GM12878 (cell line): Measurements from ENCODE around the gene HUNK. TPM values are rescaled to one million over a fixed set of nuclear protein-coding genes. Genes with fewer than 3 reads are reported as not detected.

Experiments
- ATAC-seq: fragments of 200-7000 bp; cut with Tn5 transposase; 3 replicates; pipeline ENCODE4 v1.9.1; 2020; ENCODE audit warnings: mild to moderate bottlenecking, moderate library complexity
- BruUV-seq: library from RNA; stranded (reverse); fragments of 400-500 nt; replicated peaks from 2 replicates; lab custom pipeline; 2021; lab: Mats Ljungman, UMichigan
- CTCF ChIA-PET: fragments of 300-600 bp; sonication (Branson Sonifier 250); formaldehyde crosslinking; extraction: SDS; loops from one replicate; lab custom pipeline; 2021; ENCODE audit warnings: inconsistent platforms; lab: Yijun Ruan, JAX
- POLR2A ChIA-PET: fragments of 350-600 bp; formaldehyde crosslinking; extraction: SDS; loops from one replicate; lab custom pipeline; 2021; ENCODE audit warnings: inconsistent platforms; lab: Charles Lee
- RAD21 ChIA-PET: fragments of 300-600 bp; sonication (Branson Sonifier 250); formaldehyde crosslinking; loops from one replicate; lab custom pipeline; 2023; ENCODE audit warnings: antibody characterized with exemption; ENCODE audit not compliant: unreplicated experiment; lab: Charles Lee
- SMC1A ChIA-PET: fragments of 300-600 bp; sonication (Branson Sonifier 250); formaldehyde crosslinking; loops from one replicate; lab custom pipeline; 2023; ENCODE audit not compliant: unreplicated experiment, uncharacterized antibody; lab: Charles Lee
- DNase-seq: peaks from one replicate; pipeline ENCODE4 v3.0.0-alpha.2; 2011; ENCODE audit warnings: low read depth, low spot score
- FAIRE-seq: peaks from 3 replicates; lab custom pipeline; 2011; peaks lifted over from hg19 to GRCh38; lab: Jason Lieb, UNC
- H2AFZ ChIP-seq: 2 replicates; pipeline ENCODE4 v1.6.0; 2011; ENCODE audit warnings: low read depth, low read length, control low read depth; ENCODE audit not compliant: control insufficient read depth
- H3K27ac ChIP-seq: 2 replicates; pipeline ENCODE4 v1.5.1; 2011; ENCODE audit warnings: control low read depth; ENCODE audit not compliant: control insufficient read depth, insufficient read depth
- H3K27me3 ChIP-seq, 2 experiments: replicated peaks in 1 of 2; 2 replicates each; pipeline versions ENCODE4 v1.6.0 to v1.6.1; 2011; ENCODE audit warnings: low read length in 1 of 2; ENCODE audit not compliant: control insufficient read depth in 2 of 2, insufficient read depth in 2 of 2
- H3K36me3 ChIP-seq, 2 experiments: 2 replicates each; pipeline ENCODE4 v1.5.1; 2011; ENCODE audit warnings: low read length in 1 of 2; ENCODE audit not compliant: control insufficient read depth in 2 of 2, insufficient read depth in 2 of 2
- H3K4me1 ChIP-seq: 2 replicates; pipeline ENCODE4 v1.6.1; 2011; ENCODE audit warnings: mild to moderate bottlenecking, low read length, moderate library complexity, mixed read lengths; ENCODE audit not compliant: control insufficient read depth, insufficient read depth
- H3K4me2 ChIP-seq: 2 replicates; pipeline ENCODE4 v1.6.0; 2011; ENCODE audit warnings: control low read depth; ENCODE audit not compliant: control insufficient read depth, insufficient read depth
- H3K4me3 ChIP-seq: fragments of 200-600 bp; sonication (generic); 2 replicates; pipeline ENCODE4 v1.5.1; 2016
- H3K79me2 ChIP-seq: 2 replicates; pipeline ENCODE4 v1.6.0; 2011; ENCODE audit warnings: low read length; ENCODE audit not compliant: control insufficient read depth, insufficient read depth
- H3K9ac ChIP-seq: 2 replicates; pipeline ENCODE4 v1.8.0; 2011; ENCODE audit warnings: low read length, control low read depth, mixed read lengths; ENCODE audit not compliant: control insufficient read depth, insufficient read depth
- H3K9me3 ChIP-seq: replicated peaks from 3 replicates; pipeline ENCODE4 v1.5.1; 2011; ENCODE audit warnings: mild to moderate bottlenecking, low read length; ENCODE audit not compliant: control insufficient read depth, insufficient read depth
- H4K20me1 ChIP-seq: 2 replicates; pipeline ENCODE4 v1.6.0; 2011; ENCODE audit not compliant: control insufficient read depth, insufficient read depth
- BCL11A ChIP-seq: IDR thresholded peaks from 2 replicates; pipeline ENCODE4 v1.6.1; 2011; ENCODE audit warnings: low read depth, low read length
- CBFB ChIP-seq: IDR thresholded peaks from 2 replicates; pipeline ENCODE4 v1.6.1; 2016; ENCODE audit warnings: antibody characterized with exemption, low read depth
- CHD2 ChIP-seq: IDR thresholded peaks from 2 replicates; pipeline ENCODE4 v1.6.1; 2011; ENCODE audit warnings: low read depth, low read length, improper control_type of control experiment, borderline replicate concordance
- CHD4 ChIP-seq: fragments of 200-600 bp; sonication (generic); IDR thresholded peaks from 2 replicates; pipeline ENCODE4 v1.6.1; 2016; ENCODE audit warnings: mild to moderate bottlenecking
- GABPA ChIP-seq: IDR thresholded peaks from 2 replicates; pipeline ENCODE4 v1.6.1; 2014; ENCODE audit warnings: antibody characterized with exemption, low read depth, mild to moderate bottlenecking, inconsistent platforms
- HSF1 ChIP-seq: fragments of 150-350 bp; IDR thresholded peaks from 2 replicates; pipeline ENCODE4 v1.6.1; 2014; ENCODE audit warnings: mild to moderate bottlenecking, low read depth, low read length
- KAT2A ChIP-seq: conservative IDR thresholded peaks from 2 replicates; pipeline ENCODE4 v1.6.1; 2011; ENCODE audit warnings: low read depth, low read length; ENCODE audit not compliant: control insufficient read depth
- NBN ChIP-seq: fragments of 450-650 bp; IDR thresholded peaks from 2 replicates; pipeline ENCODE4 v1.6.1; 2016
- SMARCA5 ChIP-seq: fragments of 450-650 bp; IDR thresholded peaks from 2 replicates; pipeline ENCODE4 v1.6.1; 2017; ENCODE audit warnings: mild to moderate bottlenecking
- SPI1 ChIP-seq: IDR thresholded peaks from 2 replicates; pipeline ENCODE4 v1.6.1; 2011; ENCODE audit warnings: low read depth, mild to moderate bottlenecking, low read length, moderate library complexity, borderline replicate concordance; ENCODE audit not compliant: insufficient read depth
- ZBTB4 ChIP-seq: fragments of 450-650 bp; formaldehyde crosslinking; IDR thresholded peaks from 2 replicates; pipeline ENCODE4 v1.4.0; 2022; ENCODE audit warnings: mild to moderate bottlenecking, moderate library complexity
- WGBS: methylation state at CpG from one replicate; pipeline ENCODE4 v1.1.6; 2016; ENCODE audit warnings: low lambda C conversion rate; ENCODE audit not compliant: insufficient replicate concordance, insufficient coverage; ENCODE audit errors: missing lambda C conversion rate; 5-methylcytosine and 5-hydroxymethylcytosine counted together
- in situ Hi-C: fragments of 300-500 bp; cut with MboI; formaldehyde crosslinking; loops from 9 replicates; pipeline ENCODE4 v1.14.3; 2018; ENCODE audit warnings: mixed read lengths
- intact Hi-C: fragments of 100-400 bp; cut with micrococcal nuclease; formaldehyde crosslinking; loops from one replicate; pipeline ENCODE4 v1.14.2; 2022; ENCODE audit not compliant: unreplicated experiment
- polyA plus RNA-seq, 11 experiments: library from polyadenylated mRNA; depleted of rRNA in 4 of 11; unstranded in 6 of 11; stranded (reverse) in 5 of 11; fragments of >200 nt; fragmentation: Nextera tagmentation in 4 of 11; fragmentation: Illumina TruSeq in 1 of 11; extraction: Ambion mirVana in 4 of 11; extraction: Trizol in 1 of 11; gene quantifications; 1 replicate in 1 of 11; 2 replicates in 10 of 11; pipeline versions ENCODE4 v1.2.1 to v1.2.3, GENCODE V29; 2011 to 2016; ENCODE audit warnings: inconsistent platforms in 2 of 11, missing spikeins in 2 of 11, low read depth in 1 of 11
- total RNA-seq, 4 experiments: library from RNA; depleted of rRNA in 3 of 4; stranded (reverse); fragments of >200 nt in 3 of 4; fragmentation: Illumina TruSeq in 1 of 4; extraction: Trizol in 1 of 4; gene quantifications; 2 replicates each; pipeline versions ENCODE4 v1.2.1 to v1.2.3, GENCODE V29; 2013 to 2021

The HUNK gene
- total and polyA plus RNA-seq, 10 of the 15 experiments (the other 5 are each of a cell fraction or from before 2014, with no cell fraction given), result under 0.01 to 0.14 (median 0.03) TPM; not detected in 7

- Histone ChIP-seq H3K4me1 (no peaks in the 10 kb centered on the region), H3K36me3 (no peaks in the 10 kb centered on the region), H3K27ac (no peak overlapping the region), H2AFZ (no peak overlapping the region), H3K9ac (no peak overlapping the region), H4K20me1 (no peaks in the 10 kb centered on the region), H3K9me3 (no peaks in the 10 kb centered on the region), H3K4me2 (no peak overlapping the region), H3K27me3 (no peaks in the 10 kb centered on the region; a peak in 1 of 4 replicates), H3K4me3 (no peak overlapping the region), H3K79me2 (no peaks in the 10 kb centered on the region)
- ChIA-PET POLR2A (no interaction called here), RAD21 (no interaction called here), CTCF (no interaction called here), SMC1A (no interaction called here)
- no peak for FAIRE-seq
- WGBS, result 97% methylated on average over 3 of the region's 3 CpGs
- in situ Hi-C loops (no loop called here), intact Hi-C loops (no loop called here)
- DNase-seq, result no peak
- no peak for ATAC-seq
- TF ChIP-seq SPI1 (no peak), SMARCA5 (no peak)
- no TSS peak for BruUV-seq
Observed at GRCh38 chr21:31923756-31924155, 50.9 kb downstream of the HUNK start.

GRCh38 chr21:31924548-31924947, 51.7 kb downstream of the HUNK start:
- no peaks in the 10 kb centered on the region for H3K4me1 ChIP-seq
- RAD21 ChIA-PET, result no interaction called here
- POLR2A ChIA-PET, result no interaction called here
- H3K27ac ChIP-seq, result no peak overlapping the region
- no peak overlapping the region for H3K4me2 ChIP-seq
- CTCF ChIA-PET, result no interaction called here
- H3K9me3 ChIP-seq, result no peaks in the 10 kb centered on the region
- H3K36me3 ChIP-seq, result no peaks in the 10 kb centered on the region
- FAIRE-seq, result no peak
- 46% methylated on average over 13 of the region's 13 CpGs for WGBS
- no peak overlapping the region for H2AFZ ChIP-seq
- no peaks in the 10 kb centered on the region; a peak in 2 of 4 replicates for H3K27me3 ChIP-seq
- no peak for DNase-seq
- no peaks in the 10 kb centered on the region for H4K20me1 ChIP-seq
- in situ Hi-C loops (no loop called here), intact Hi-C loops (no loop called here)
- SMC1A ChIA-PET, result no interaction called here
- no TSS peak for BruUV-seq
- no peak overlapping the region for H3K9ac ChIP-seq
- no peak for ATAC-seq
- no peaks in the 10 kb centered on the region for H3K79me2 ChIP-seq
- no peak overlapping the region for H3K4me3 ChIP-seq
- TF ChIP-seq GABPA, result no peak
- no peak for TF ChIP-seq ZBTB4 (CRISPR knock-in tag)
- no peak for TF ChIP-seq KAT2A
- TF ChIP-seq CHD2, result no peak
- TF ChIP-seq SMARCA5, result no peak
- TF ChIP-seq CHD4, result no peak
- TF ChIP-seq BCL11A, result no peak
- TF ChIP-seq CBFB, result no peak
- TF ChIP-seq NBN, result no peak
- TF ChIP-seq HSF1, result no peak
